Esophagus (tissue), 2 donors: ENCODE data around the gene WDTC1. TPM values are rescaled to one million over a fixed set of nuclear protein-coding genes. Genes with fewer than 3 reads are reported as not detected.
"Not testable (repeated sequence)": the region's sequence is repeated elsewhere in the genome, so short reads cannot be mapped to it uniquely, and the experiment has no call there.

Experiments used
- H3K27ac ChIP-seq, 2 donors: one replicate each; pipeline ENCODE4 v1.5.1; 2013; ENCODE audit warnings: low read depth in 2 of 2, mild to moderate bottlenecking in 2 of 2, inconsistent platforms in 1 of 2, low read length in 1 of 2, moderate library complexity in 1 of 2
- H3K27me3 ChIP-seq, 2 donors: one replicate each; pipeline ENCODE4 v1.6.1; 2013; ENCODE audit warnings: low read length in 2 of 2, control low read depth in 1 of 2, mild to moderate bottlenecking in 1 of 2; ENCODE audit not compliant: insufficient read depth in 2 of 2, control insufficient read depth in 1 of 2
- H3K36me3 ChIP-seq, 2 donors: one replicate each; pipeline ENCODE4 v1.6.1; 2013; ENCODE audit warnings: low read length in 1 of 2; ENCODE audit not compliant: control insufficient read depth in 2 of 2, insufficient read depth in 2 of 2
- H3K4me1 ChIP-seq, 2 donors: one replicate each; pipeline ENCODE4 v1.6.1; 2013; ENCODE audit warnings: low read length in 1 of 2; ENCODE audit not compliant: control insufficient read depth in 2 of 2, insufficient read depth in 2 of 2
- H3K4me3 ChIP-seq, 2 donors: one replicate each; pipeline ENCODE4 v1.5.1; 2013; ENCODE audit warnings: low read length in 2 of 2, mild to moderate bottlenecking in 2 of 2, low read depth in 1 of 2, moderate library complexity in 1 of 2
- H3K9me3 ChIP-seq, 2 donors: one replicate each; pipeline ENCODE4 v1.6.1; 2013; ENCODE audit warnings: mild to moderate bottlenecking in 2 of 2, low read depth in 1 of 2, low read length in 1 of 2, moderate library complexity in 1 of 2; ENCODE audit not compliant: control insufficient read depth in 2 of 2, insufficient read depth in 1 of 2
- WGBS, 2 donors: extraction: QIAGEN DNeasy Blood & Tissue Kit; methylation state at CpG; one replicate each; pipeline ENCODE4 v1.1.7; 2013; 5-methylcytosine and 5-hydroxymethylcytosine counted together
- polyA plus RNA-seq, 2 donors: library from polyadenylated mRNA; stranded (reverse); fragments of 200-250 nt; gene quantifications; one replicate each; pipeline ENCODE4 v1.2.3, GENCODE V29; 2013
- donor health status: healthy with polysubstance abuse.
- donor health status: Bipolar disorder and iron deficiency.

WDTC1 gene
- polyA plus RNA-seq = 1 to 10 TPM; 9.8 to 10.0 TPM

- Histone ChIP-seq H3K4me3 (peak within 1 kb of the TSS; percentile 83 to 90), H3K27me3 (no peaks in the 10 kb centered on the region), H3K27ac (peak within 1 kb of the TSS; percentile 69 to 85), H3K4me1 (peaks cover 4% of the 10 kb centered on the region in 2 donors), H3K36me3 (no peaks in the 10 kb centered on the region), H3K9me3 (no peaks in the 10 kb centered on the region)
- WGBS, 2 donors = 1% methylated on average over 52 to 71 of the region's 71 CpGs
Measured at GRCh38 chr1:27234049-27234882, at the start of gene WDTC1. Gene WDTC1 (plus strand): TSS chr1:27234632. CDS start chr1:27261055, 26,423 bp downstream.

GRCh38 chr1:27184665-27185064, 49.8 kb upstream of the WDTC1 start:
- H3K27me3 ChIP-seq, H3K27ac ChIP-seq, H3K36me3 ChIP-seq, H3K4me1 ChIP-seq, H3K4me3 ChIP-seq, H3K9me3 ChIP-seq: not testable (repeated sequence)
- 63 to 73% methylated on average over 3 of the region's 3 CpGs for WGBS, 2 donors

GRCh38 chr1:27192039-27192529, 42.3 kb upstream of the WDTC1 start:
- Histone ChIP-seq H3K4me3 (no peak overlapping the region), H3K27me3 (no peaks in the 10 kb centered on the region), H3K4me1 (peaks cover 0 to 7% of the 10 kb centered on the region in 2 donors), H3K36me3 (no peaks in the 10 kb centered on the region), H3K27ac (peak overlapping the region; percentile 53 to 79), H3K9me3 (no peaks in the 10 kb centered on the region)
- WGBS, 2 donors = 69 to 71% methylated on average over 8 of the region's 8 CpGs

- no peaks in the 10 kb centered on the region for H3K36me3 ChIP-seq
- H3K27me3 ChIP-seq = no peaks in the 10 kb centered on the region
- no peaks in the 10 kb centered on the region for H3K9me3 ChIP-seq
- no peak overlapping the region for H3K27ac ChIP-seq
- H3K4me3 ChIP-seq = no peak overlapping the region
- 97 to 100% methylated on average over 1 of the region's 1 CpG for WGBS, 2 donors
- H3K4me1 ChIP-seq = peaks cover 0 to 7% of the 10 kb centered on the region in 2 donors
Measured at GRCh38 chr1:27193194-27193593, 41.2 kb upstream of the WDTC1 start.

- Histone ChIP-seq H3K9me3 (no peaks in the 10 kb centered on the region), H3K27me3 (no peaks in the 10 kb centered on the region), H3K4me3 (no peak overlapping the region), H3K27ac (no peak overlapping the region), H3K36me3 (no peaks in the 10 kb centered on the region), H3K4me1 (no peaks in the 10 kb centered on the region)
- 94% methylated on average over 24 of the region's 24 CpGs for WGBS, 2 donors
Measured at GRCh38 chr1:27201295-27201694, 33.1 kb upstream of the WDTC1 start.

- Histone ChIP-seq H3K36me3 (no peaks in the 10 kb centered on the region), H3K27ac (no peak overlapping the region), H3K9me3 (no peaks in the 10 kb centered on the region), H3K4me1 (no peaks in the 10 kb centered on the region), H3K4me3 (no peak overlapping the region), H3K27me3 (no peaks in the 10 kb centered on the region)
- 94 to 100% methylated on average over 1 of the region's 1 CpG for WGBS, 2 donors
Measured at GRCh38 chr1:27203946-27204345, 30.5 kb upstream of the WDTC1 start.

GRCh38 chr1:27207238-27207637, 27.2 kb upstream of the WDTC1 start:
- 78 to 86% methylated on average over 1 of the region's 1 CpG for WGBS, 2 donors
- not testable (repeated sequence) for H3K9me3 ChIP-seq, H3K27me3 ChIP-seq, H3K27ac ChIP-seq, H3K4me3 ChIP-seq, H3K4me1 ChIP-seq, H3K36me3 ChIP-seq

- not testable (repeated sequence) for H3K4me3 ChIP-seq, H3K4me1 ChIP-seq, H3K27me3 ChIP-seq, H3K36me3 ChIP-seq, H3K27ac ChIP-seq, H3K9me3 ChIP-seq
- WGBS, 2 donors = 89 to 91% methylated on average over 11 of the region's 11 CpGs
Measured at GRCh38 chr1:27208143-27208850, 26.1 kb upstream of the WDTC1 start.

GRCh38 chr1:27216466-27216865, 18.0 kb upstream of the WDTC1 start:
- WGBS, 2 donors = 91% methylated on average over 7 of the region's 7 CpGs
- Histone ChIP-seq H3K36me3 (no peaks in the 10 kb centered on the region), H3K4me1 (no peaks in the 10 kb centered on the region), H3K27ac (no peak overlapping the region), H3K4me3 (no peak overlapping the region), H3K27me3 (no peaks in the 10 kb centered on the region), H3K9me3 (no peaks in the 10 kb centered on the region)
